Measurements from ENCODE around the gene FNDC11. TPM values are rescaled to one million over a fixed set of nuclear protein-coding genes. Genes with fewer than 3 reads are reported as not detected.

The FNDC11 gene
- total RNA-seq, 2 donors from 2014 or later: 0.08 TPM; not detected in 1

DNA sequence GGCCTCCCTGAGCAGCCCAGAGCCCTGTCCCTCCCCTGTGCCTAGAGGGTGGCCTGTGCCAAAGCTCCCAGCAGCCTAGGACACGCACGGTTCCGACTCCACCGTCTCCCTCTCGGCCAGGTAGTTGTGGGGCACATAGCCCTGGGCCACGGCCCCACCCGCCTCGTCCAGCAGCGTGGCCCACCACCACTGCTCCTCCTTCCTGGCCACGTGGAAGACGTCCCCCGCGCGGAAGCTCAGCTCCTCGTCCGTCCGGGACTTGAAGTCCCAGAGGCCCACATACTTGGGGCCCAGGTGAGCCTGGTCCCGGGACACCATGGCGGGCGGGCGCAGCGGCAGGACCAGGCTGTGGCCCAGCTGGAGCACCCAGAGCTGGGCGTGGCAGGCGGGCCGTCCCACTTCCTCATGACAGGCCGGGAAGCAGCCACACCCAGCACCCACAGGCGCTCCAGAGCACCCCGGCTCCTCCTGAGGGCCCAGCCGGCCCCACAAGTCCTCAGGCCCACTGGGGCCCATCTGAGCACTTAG lies 16.9 kb upstream of the FNDC11 start, which contains the start of gene PTK6:
Gene PTK6, minus strand, starts transcription at position 380 of the 528 bp plus-strand sequence. Its CDS starts 62 bp downstream, at position 318.
- DNase-seq: peak; percentile 60
- intact Hi-C loops (cut with DNase I): loop anchor here (5.0 to 10.0 kb wide), 4 partner anchors 75 to 440 kb away; partner anchors contain the start of gene SAMD10 (in 1 of the 2)
- ATAC-seq: peak in 1 of 2 donors; percentile 29

DNA sequence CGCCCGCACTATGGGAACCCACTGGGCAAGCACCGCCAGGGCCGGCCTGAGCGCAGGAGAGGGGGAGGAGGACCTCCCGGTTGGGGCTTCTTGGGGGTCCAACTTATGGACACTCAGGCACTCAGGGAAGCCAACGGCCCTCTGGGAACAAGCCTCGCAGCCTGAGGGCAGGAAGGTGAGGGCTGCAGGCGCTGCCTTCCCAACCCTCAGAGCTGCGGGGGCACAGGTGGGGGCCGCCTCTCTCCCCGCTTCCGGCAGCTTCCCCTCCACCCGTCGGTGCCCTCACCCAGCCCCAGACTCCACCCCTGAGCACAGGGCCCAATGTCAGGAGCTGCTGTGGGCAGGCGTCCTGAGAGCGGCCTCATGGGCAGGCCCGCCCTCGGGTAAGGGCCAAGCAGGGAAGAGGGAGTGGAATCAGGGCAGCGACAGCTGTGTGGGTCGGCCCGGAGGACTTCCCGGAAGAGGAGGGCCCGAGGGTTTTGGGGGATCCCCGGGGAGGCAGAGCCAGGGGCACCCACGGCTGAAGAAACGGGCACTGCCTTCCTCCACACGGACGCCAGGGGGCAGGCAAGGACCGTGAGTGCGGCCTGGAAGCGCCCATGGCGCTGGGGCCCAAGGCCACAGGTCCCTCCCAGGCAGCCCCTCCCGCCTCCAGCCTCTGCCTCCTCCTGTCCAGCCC lies 16.3 kb upstream of the FNDC11 start:
- intact Hi-C loops (cut with DNase I): loop anchor here (5.0 to 10.0 kb wide), 4 partner anchors 75 to 440 kb away; partner anchors contain the start of gene SAMD10 (in 1 of the 2)
- ATAC-seq (peak; percentile 87 to 94), DNase-seq (peak; percentile 91)

DNA sequence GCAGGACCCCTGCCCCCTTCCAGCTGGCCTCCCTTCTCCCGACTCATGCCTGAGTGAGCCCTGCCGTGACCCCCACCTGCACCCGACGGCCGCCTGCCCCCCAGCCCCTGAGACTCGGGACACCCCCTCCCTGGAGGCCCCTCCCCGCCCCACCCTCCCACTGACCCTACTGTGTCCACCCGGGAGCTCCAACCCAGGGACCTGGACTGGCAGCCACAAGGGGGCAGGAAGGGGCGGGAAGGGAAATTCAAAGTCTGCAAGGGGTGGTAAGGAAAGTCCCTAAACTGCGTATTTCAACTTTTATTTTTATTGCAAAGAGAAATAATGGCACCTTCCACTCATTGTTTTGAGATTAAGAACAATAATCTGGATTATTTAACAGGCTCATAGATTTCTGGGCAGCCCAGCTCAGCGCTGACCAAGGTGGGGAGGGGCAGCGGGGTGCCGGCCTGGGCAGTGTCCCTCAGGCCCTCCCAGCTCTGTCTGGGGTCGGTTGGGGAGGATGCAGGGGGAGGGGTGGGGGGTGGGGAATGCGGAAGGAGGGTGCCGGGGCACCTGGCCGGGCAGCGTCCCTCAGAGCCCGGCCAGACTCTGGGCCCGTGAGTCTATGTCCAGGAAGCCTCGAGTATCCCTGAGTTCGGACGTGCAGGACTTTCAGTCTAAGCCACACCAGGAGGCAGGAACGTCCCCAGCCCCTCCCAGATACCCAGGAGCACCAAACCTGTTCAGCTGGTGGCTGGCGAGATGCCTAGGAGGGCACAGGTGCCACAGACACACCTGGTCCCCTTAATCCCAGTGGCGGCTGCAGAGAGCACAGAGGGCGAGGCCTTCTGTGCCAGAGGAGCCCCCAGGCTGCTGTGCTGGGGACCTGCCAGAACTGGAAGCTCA lies 15.5 kb upstream of the FNDC11 start:
- no peak for DNase-seq
- ATAC-seq: peak; percentile 24 to 46
- intact Hi-C loops (cut with DNase I): loop anchor here (5.0 to 10.0 kb wide), 4 partner anchors 74 to 439 kb away; partner anchors contain the start of gene SAMD10 (in 1 of the 2)

DNA sequence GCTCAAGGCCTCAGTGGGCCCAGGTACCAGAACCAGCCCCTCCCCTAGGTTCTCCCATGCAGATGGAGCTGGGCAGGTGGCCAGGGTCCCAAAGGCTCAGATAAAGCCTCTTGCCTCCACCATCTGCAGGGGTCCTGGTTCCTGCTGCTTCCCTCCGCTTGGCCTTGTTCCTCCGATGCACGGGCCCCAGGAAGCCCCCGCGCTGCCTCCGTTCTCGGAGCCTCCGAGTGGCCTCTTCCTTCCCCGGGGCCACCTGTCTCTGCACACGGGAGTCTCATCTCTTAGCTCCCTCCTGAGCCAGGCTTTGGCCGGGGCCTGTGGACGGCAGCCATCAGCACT lies 14.9 kb upstream of the FNDC11 start:
- ATAC-seq: no peak
- intact Hi-C loops (cut with DNase I): loop anchor here (5.0 to 10.0 kb wide), 4 partner anchors 73 to 438 kb away; partner anchors contain the start of gene SAMD10 (in 1 of the 2)
- DNase-seq: no peak

DNA sequence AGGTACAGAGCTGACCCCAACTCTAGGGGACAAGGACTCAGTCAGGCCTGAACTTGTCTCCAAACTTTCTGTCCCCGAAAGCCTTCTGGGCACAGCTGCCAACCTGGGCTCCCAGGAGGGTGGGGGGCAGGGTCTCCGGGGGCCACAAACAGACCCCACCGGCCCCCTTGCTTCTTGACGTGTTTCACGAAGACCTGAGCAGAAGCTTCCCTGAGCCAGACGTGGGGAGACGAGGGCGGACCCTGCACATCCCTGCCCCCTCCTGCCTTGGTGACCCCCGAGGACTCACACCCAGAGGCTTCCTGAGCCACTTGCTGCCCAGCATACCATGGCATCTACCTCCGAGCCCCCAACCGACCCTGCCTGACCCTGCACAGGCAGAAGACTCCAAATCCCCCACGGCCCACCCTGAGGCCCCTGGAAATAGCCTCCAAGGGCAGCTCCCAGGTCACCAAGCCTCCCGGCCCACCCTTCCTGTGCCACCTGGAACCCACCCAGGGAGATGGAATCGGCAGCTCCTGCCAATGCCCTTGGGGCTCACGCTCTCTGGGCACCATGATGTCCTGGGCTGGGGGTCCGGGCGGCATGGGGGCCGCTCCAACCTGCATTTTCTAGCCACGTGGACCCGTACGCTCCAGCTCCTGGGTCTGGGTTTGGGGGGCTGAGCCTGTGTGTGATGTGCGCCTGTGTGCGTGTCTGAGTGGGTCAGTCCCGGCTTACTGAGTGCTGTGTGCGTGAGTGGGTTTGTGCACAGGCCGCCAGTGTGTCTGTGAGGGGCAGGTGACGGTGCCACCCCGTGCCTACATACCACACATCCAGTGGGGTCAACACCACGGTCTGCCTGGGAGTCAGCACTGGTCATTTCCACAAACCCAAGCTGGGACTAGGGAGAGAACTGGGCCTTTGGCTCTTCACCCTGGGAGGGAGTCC lies 14.3 kb upstream of the FNDC11 start:
- intact Hi-C loops (cut with DNase I): loop anchor here (5.0 to 10.0 kb wide), 5 partner anchors 55 to 438 kb away; partner anchors contain the start of gene SAMD10 (in 1 of the 2)
- no peak for ATAC-seq
- no peak for DNase-seq

DNA sequence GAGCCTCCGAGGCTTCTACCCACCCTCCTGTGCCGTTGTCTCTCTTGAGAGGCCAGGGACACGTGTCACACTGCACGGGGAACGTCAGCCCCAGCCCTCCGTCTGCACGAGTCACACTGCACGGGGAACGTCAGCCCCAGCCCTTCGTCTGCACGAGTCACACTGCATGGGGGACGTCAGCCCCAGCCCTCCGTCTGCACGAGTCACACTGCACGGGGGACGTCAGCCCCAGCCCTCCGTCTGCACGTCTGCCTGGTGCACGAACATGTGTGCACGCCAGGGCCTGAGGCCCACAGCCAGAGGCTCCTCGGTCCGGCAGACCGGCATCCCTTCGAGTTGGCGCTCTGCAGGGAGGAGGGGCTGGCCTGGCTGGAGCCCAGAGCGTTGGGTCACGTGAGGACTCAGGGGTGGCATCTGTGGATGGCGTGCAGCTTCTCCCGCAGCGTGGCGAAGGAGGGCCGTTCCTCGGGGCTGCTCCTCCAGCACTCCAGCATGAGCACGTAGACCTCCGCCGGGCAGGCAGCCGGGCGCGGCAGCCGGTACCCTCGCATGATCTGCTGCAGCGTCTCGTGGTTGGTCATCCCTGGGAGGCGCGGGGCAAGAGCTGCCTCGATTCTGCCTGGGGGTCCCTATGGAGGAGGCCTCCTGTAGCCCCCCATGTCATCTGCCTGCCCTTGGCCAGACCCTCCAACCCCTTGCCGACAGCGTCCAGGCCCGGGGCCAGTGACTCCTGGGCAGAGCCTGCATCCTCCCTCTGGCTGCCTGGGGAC lies 13.4 kb upstream of the FNDC11 start:
- no peak for ATAC-seq
- intact Hi-C loops (cut with DNase I): loop anchor here in 1 of 2 donors (10.0 kb wide), 1 partner anchor 54 kb away; no protein-coding TSS in a partner anchor
- no peak for DNase-seq

DNA sequence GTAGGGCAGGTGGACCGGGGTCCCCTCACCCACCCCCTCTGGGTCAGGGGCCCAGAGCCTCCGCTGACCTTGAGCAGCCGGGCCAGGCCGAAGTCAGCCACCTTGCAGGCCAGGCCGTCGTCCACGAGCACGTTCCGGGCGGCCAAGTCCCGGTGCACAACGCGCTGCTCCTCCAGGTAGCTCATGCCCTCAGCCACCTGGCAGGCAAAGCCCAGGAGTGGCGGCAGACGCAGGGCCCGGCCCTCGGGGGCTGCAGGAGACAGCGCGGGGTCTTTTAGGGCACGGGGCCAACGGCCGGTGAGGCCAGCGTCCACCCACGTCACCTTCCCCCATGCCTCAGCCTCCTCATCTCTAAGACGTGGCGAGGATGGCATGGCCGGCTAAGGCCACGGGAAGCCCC lies 12.6 kb upstream of the FNDC11 start:
- ATAC-seq: no peak
- intact Hi-C loops (cut with DNase I): loop anchor here in 1 of 2 donors (10.0 kb wide), 1 partner anchor 53 kb away; no protein-coding TSS in a partner anchor

DNA sequence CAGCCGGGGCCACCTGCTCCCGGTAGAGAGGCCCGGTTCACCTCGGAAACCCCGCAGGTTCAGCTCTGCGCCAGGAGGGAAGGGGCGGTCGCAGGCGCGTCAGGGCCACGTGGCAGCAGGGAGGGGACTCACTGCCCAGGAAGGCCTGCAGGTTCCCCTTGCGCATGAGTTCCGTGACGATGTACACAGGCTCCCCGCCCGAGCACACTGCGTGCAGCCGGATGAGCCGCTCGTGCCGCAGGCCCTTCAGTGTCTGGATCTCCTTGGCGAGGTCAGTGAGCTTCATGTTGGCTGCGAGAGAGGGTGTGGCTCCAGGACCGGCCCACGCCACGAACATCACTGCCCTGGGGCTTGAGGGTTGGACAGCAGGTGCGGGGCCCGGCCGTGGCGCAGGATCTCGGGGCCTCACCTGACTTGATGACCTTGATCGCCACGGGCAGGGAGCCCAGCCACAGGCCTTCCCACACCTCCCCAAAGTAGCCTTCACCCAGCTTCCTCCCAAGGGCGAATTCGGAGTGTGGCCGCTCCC lies 11.9 kb upstream of the FNDC11 start:
- intact Hi-C loops (cut with DNase I): loop anchor here in 1 of 2 donors (10.0 kb wide), 1 partner anchor 53 kb away; no protein-coding TSS in a partner anchor
- ATAC-seq (no peak), DNase-seq (no peak)

More for the DNA sequence above, 12.6 kb upstream of the FNDC11 start:
- no peak for DNase-seq

DNA sequence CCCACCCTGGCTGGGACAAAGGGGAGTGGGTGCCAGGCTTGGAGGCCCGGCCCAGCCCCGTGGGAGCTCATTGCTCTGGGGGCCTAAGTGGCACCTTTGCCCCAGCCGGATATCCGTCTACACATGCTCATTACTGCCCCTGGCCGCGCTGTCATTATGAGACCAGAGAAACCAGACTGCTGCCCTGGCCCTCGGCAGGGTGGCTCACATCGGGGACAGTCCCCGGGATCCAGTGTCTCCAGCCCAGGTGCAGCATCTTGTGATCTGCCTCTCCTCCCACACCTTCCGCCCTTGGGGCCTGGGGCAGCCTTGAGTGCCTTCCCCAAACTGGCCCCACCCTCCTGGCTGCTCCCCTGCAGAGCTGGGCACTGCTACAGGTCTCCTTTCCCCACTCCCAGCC lies 11.3 kb upstream of the FNDC11 start:
- ATAC-seq: no peak
- intact Hi-C loops (cut with DNase I): loop anchor here in 1 of 2 donors (10.0 kb wide), 1 partner anchor 52 kb away; no protein-coding TSS in a partner anchor
- DNase-seq: no peak

DNA sequence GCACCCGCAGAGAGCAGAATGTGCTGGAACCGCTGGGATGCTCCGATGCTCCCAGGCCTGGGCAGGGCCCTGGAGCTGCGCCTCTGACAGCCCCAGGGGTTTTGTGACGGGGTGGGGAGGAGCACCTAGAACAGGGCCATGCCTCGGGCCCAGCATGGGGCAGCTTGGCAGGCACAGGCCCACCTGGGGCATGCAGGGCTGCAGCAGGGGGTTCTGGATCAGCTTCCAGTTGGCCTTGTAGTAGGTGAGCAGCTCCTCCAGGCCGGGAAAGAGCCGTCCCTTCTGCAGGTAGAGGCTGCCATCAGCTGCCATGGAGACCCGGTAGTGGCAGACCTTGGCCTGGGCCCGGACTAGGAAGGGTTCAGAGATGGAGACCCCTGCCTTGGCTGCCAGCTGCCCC lies 10.8 kb upstream of the FNDC11 start:
- ATAC-seq (no peak), DNase-seq (no peak)
- intact Hi-C loops (cut with DNase I): loop anchor here in 1 of 2 donors (10.0 kb wide), 1 partner anchor 52 kb away; no protein-coding TSS in a partner anchor

DNA sequence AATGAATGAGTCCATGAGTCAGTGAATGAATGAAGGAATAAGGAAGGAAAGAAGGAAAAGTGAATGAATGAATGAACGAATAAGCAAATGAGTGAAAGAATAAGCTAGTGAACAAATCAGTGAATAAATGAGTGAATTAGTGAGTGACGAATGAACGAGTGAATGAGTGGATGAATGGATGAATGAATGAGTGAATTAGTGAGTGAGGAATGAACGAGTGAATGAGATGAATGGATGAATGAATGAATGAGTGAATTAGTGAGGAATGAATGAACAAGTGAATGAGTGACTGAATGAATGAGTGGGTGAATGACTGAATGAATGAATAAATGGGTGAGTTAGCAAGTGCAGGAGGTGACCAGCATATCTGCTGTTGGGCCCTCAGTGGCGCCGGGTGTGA lies 10.2 kb upstream of the FNDC11 start:
- intact Hi-C loops (cut with DNase I): loop anchor here in 1 of 2 donors (10.0 kb wide), 1 partner anchor 51 kb away; no protein-coding TSS in a partner anchor
- no peak for DNase-seq
- no peak for ATAC-seq

DNA sequence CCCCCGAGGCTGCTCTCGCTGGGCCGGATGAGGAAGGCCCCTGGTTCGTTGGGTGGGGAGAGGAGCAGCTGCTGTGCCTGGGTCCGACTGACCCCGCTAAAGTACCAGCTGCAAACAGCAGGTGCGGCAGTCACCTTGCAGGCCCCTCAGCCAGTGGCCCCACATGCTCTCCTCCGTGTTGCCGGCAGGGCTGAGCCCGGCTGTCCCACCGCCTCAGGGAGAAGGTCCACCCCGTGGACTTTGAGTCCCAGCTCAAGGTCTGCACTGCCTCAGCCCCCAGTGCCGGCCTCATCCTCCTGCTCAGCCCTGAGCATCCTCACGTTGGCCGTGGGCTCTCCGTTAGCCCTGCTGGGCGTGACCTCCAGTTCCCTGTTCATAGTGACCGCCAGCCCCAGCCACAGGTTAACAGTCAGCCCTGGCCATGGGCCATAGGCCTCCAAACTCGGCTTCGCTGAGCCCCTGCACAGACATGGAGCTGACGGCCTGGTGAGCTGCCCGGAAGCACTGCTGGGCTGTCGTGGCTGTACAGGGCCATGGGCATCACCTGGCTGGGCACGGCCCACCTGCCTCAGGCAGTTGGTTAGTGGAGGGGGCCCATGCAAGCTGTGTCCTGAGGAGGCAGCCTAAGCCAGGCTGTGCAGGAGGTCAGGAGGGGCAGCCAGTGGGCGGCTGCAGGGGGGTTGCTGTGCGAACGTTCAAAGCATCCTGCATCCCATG lies 9.6 kb upstream of the FNDC11 start:
- intact Hi-C loops (cut with DNase I): loop anchor here in 1 of 2 donors (10.0 kb wide), 1 partner anchor 50 kb away; no protein-coding TSS in a partner anchor
- ATAC-seq (no peak), DNase-seq (no peak)

DNA sequence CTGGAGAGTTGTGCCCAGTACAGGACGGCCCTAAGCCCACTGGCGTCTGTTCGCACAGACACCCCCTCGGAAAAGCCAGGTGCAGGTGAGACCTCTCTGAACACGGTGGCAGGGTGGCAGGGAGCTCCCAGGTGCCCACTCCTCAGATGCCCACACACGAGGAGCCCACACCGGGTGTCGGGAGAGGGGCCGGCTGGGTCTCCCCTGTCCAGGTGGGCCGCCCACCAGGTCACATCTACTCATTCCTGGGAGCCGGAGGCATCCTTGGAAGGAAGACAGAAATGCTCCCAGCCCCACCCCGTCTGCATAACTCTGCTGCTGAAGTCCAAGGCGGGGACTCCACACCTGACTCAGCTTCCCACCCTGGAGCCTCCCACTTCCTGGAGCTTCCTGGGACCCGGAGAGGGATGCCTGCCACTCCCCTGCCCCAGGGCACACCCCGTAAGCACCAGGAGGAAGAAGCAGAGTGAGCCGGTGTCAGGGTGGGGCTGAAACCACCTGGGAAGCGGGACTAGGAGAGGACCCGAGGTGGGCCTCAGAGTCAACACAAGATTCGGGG lies 8.9 kb upstream of the FNDC11 start:
- intact Hi-C loops (cut with DNase I): loop anchor here in 1 of 2 donors (10.0 kb wide), 1 partner anchor 50 kb away; no protein-coding TSS in a partner anchor
- DNase-seq: no peak
- ATAC-seq: no peak

DNA sequence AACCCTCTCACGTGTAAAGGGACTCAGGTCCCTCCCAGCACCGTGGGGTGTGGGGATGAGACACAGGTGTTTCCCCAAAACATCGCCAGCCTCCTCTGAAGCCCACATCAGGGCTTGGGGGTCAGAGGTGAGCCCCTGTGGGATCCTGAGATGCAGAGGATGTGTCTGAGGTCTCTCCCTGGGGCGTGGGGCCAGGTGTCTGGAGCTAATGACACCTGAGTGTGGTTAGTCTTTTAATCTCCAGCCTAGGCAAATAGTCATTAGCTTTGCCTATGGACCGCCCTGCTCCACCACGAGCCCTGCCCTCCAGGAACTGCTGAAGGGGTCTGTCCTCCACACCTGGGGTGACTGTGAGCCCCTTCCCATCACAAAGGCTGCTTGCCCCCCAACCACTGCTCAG lies 8.1 kb upstream of the FNDC11 start:
- DNase-seq (no peak), ATAC-seq (no peak)
- intact Hi-C loops (cut with DNase I): loop anchor here in 1 of 2 donors (10.0 kb wide), 1 partner anchor 49 kb away; no protein-coding TSS in a partner anchor

DNA sequence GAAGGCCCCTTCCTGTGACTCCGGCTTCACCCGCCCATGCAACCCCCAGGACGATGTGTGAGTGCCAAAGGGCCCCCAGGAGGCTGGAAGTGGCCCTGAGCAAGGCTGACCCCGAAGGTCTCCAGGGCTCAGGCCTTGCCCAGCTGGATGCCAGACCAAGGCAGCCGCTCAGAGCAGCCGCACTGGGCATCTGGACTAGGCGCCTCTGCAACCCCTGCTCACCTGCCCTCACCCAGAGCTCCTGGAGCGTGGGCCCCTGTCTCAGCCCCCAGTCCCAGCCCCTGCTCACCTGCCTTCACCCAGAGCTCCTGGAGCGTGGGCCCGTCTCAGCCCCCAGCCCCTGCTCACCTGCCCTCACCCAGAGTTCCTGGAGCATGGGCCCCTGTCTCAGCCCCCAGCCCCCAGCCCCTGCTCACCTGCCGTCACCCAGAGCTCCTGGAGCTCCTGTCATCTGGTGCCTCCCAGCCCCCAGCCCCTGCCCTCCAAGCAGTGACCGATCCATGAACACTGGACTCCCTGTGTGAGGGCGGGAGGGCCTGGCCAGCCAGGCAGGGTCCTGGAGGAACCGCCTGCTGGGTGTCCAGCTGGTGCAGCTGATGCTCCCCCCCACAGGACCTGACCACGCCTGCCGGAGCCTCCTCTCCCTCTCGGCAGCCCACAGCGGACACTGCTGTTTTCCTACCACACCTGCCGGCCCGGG lies 7.6 kb upstream of the FNDC11 start:
- DNase-seq: no peak
- no peak for ATAC-seq
- intact Hi-C loops (cut with DNase I): loop anchor here in 1 of 2 donors (10.0 kb wide), 1 partner anchor 48 kb away; no protein-coding TSS in a partner anchor

All from left cardiac atrium (tissue), 4 donors.